Measurements from ENCODE around the gene BEST3. TPM values are rescaled to one million over a fixed set of nuclear protein-coding genes. Genes with fewer than 3 reads are reported as not detected.

The BEST3 gene
- total and polyA plus RNA-seq, 2 of the 4 experiments (the other 2 are of a cell fraction) = under 0.01 to 0.07 TPM

Other genes with a start within 250 kb of the BEST3 start
- 58.3 and 65.8 TPM in 2 replicates for gene FRS2, start 228.9 kb downstream of the BEST3 start, total RNA-seq (2012; rRNA removed)
- gene FRS2, start 228.9 kb downstream of the BEST3 start, polyA plus RNA-seq (2012; rRNA removed) = 12.4 and 13.0 TPM in 2 replicates
- gene CCT2, start 113.8 kb downstream of the BEST3 start, total RNA-seq (2012; rRNA removed) = 565 and 651 TPM in 2 replicates
- 194 TPM in 2 replicates for gene CCT2, start 113.8 kb downstream of the BEST3 start, polyA plus RNA-seq (2012; rRNA removed)
- gene LRRC10, start 88.4 kb downstream of the BEST3 start, total RNA-seq (2012; rRNA removed) = not detected in 2 replicates
- gene LRRC10, start 88.4 kb downstream of the BEST3 start, polyA plus RNA-seq (2012; rRNA removed) = not detected in 2 replicates
- 2.7 and 3.3 TPM in 2 replicates for gene RAB3IP, start 39.6 kb upstream of the BEST3 start, total RNA-seq (2012; rRNA removed)
- 1.3 and 1.5 TPM in 2 replicates for gene RAB3IP, start 39.6 kb upstream of the BEST3 start, polyA plus RNA-seq (2012; rRNA removed)
- gene MYRFL, start 125.9 kb upstream of the BEST3 start, total RNA-seq (2012; rRNA removed) = not detected in 2 replicates
- gene MYRFL, start 125.9 kb upstream of the BEST3 start, polyA plus RNA-seq (2012; rRNA removed) = not detected in 2 replicates

All from IMR-90 (cell line).